ENCODE data around the gene PGRMC1. TPM values are rescaled to one million over a fixed set of nuclear protein-coding genes. Genes with fewer than 3 reads are reported as not detected.

Gene PGRMC1
- total RNA-seq, 2 experiments from 2014 or later, result 30.5 to 30.9 TPM

DNA sequence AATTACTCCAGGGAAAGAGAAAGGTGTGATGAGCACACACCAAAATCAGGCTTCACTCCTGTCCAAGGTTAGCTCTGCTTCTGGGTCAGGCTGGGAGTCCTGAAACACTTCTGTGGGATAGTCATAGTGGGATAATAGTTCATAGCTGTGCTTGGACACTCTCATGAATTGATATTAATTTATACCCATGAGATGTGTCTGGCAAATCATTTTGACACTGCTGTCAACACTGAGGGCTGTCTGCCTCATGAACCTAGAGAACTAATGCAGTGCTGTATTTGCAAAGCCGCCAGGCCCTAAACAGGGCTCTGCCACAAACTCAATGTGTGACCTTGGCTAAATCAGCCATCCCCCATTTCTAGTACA is 24.5 kb upstream of the PGRMC1 start:
- Mint-ChIP-seq H3K27ac (no peak overlapping the region), H3K27me3 (peaks cover 18% of the 10 kb centered on the region), H3K36me3 (ENCODE audit: low read depth) (no peaks in the 10 kb centered on the region), H3K4me3 (no peak overlapping the region), H3K4me1 (no peaks in the 10 kb centered on the region), H3K9me3 (no peaks in the 10 kb centered on the region)
- ChIA-PET POLR2A (no interaction called here), CTCF (no interaction called here)
- DNase-seq, result no peak

DNA sequence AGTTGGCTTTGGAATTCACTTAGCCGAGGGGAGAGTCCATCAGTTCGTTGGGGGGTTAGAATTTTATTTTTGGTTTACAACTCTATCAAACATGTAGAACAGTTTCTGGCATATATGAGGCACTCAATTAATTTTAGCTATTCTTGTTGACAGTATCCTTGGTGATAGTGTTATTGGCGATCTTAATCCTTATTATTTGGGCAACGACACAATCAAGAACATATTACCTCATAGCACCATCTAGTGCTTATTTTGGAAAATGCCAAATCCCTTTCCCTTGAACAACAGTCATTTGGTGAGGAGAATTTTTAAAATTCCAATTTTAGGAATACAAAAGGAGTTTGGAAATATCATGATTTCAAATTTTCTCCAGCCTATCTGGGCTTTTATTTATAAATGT is 17.9 kb upstream of the PGRMC1 start:
- no peak overlapping the region for H3K4me3 Mint-ChIP-seq
- H3K4me1 Mint-ChIP-seq, result no peaks in the 10 kb centered on the region
- CTCF ChIA-PET, result interaction anchor here (0.7 kb wide), 1 partner anchor 12 kb away, joined by 3 read pairs; no protein-coding TSS in a partner anchor
- H3K36me3 Mint-ChIP-seq (ENCODE audit: low read depth), result no peaks in the 10 kb centered on the region
- peaks cover 20% of the 10 kb centered on the region for H3K27me3 Mint-ChIP-seq
- POLR2A ChIA-PET, result no interaction called here
- no peaks in the 10 kb centered on the region for H3K9me3 Mint-ChIP-seq
- no peak for DNase-seq
- no peak overlapping the region for H3K27ac Mint-ChIP-seq

DNA sequence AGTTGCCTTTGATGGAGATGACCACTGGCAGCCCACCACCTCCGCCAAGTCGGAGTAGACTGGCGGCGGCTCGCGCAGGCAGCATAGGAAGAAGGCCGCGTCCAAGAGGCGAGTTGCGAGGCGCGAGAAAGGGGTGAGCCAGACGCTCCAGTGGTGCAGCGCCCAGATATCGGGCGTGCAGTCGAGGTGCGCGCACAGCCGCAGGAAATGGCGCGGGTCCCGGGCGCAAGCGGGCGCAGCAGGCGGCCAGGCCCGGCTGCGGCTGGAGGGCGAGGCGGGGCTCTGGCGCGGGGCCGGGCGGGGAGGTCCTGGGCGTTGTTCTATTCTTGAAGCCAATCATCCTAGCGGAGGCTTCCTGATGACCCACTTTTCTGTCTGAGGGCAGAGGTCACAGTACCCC is 13.2 kb upstream of the PGRMC1 start:
- Mint-ChIP-seq H3K4me3 (no peak overlapping the region), H3K9me3 (no peaks in the 10 kb centered on the region), H3K36me3 (ENCODE audit: low read depth) (no peaks in the 10 kb centered on the region), H3K27ac (no peak overlapping the region), H3K27me3 (peaks cover 18% of the 10 kb centered on the region), H3K4me1 (peaks cover 3% of the 10 kb centered on the region)
- ChIA-PET CTCF (no interaction called here), POLR2A (no interaction called here)
- DNase-seq, result no peak

DNA sequence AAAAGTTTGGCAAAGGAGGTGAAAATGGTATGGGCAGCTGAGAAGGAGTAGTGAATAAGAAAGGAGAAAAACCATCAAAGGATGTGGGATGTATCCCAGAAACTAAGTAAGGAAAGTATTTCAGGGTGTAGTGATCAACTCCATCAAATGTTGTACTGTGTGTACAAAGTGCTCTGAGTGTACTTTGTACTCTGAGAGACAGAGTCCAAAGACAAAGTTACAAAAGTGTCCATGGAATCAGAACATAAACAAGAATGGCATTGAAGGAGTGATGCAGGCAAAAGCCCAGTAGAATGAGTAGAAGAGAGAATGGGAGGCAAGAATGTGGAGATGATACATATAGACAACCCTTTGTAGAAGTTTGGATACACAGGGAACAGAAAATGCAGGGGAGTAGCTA is 12.3 kb upstream of the PGRMC1 start:
- Mint-ChIP-seq H3K4me1 (peaks cover 3% of the 10 kb centered on the region), H3K27me3 (peaks cover 20% of the 10 kb centered on the region), H3K9me3 (no peaks in the 10 kb centered on the region), H3K27ac (no peak overlapping the region), H3K36me3 (ENCODE audit: low read depth) (no peaks in the 10 kb centered on the region), H3K4me3 (no peak overlapping the region)
- POLR2A ChIA-PET, result no interaction called here
- CTCF ChIA-PET, result no interaction called here
- no peak for DNase-seq

DNA sequence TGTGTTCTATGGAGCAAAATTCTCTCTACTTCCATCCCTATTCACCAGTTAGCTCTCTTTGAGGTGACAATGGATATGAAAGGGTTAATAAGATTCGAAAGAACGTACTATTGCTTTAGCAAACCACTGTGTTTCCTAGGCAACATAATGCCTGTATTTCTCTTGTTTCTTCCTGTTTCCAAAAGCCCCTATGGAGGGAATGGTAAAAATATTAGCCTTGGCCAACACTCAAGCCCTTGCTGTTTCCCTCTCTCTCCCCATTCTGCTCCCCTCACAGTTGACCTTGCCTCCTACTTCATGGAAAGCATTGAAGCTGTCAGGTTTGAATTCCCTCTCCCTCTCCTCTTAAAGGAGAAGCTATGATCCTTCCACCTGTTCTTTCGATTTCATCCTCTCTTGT is 9.6 kb upstream of the PGRMC1 start:
- no peaks in the 10 kb centered on the region for H3K9me3 Mint-ChIP-seq
- ChIA-PET CTCF (no interaction called here), POLR2A (interaction anchor here (0.6 kb wide), 1 partner anchor 226 kb away, joined by 3 read pairs; no protein-coding TSS in a partner anchor)
- peaks cover 8% of the 10 kb centered on the region for H3K4me1 Mint-ChIP-seq
- no peak for DNase-seq
- H3K27ac Mint-ChIP-seq, result no peak overlapping the region
- H3K27me3 Mint-ChIP-seq, result peaks cover 31% of the 10 kb centered on the region
- no peaks in the 10 kb centered on the region for H3K36me3 Mint-ChIP-seq (ENCODE audit: low read depth)
- H3K4me3 Mint-ChIP-seq, result no peak overlapping the region

DNA sequence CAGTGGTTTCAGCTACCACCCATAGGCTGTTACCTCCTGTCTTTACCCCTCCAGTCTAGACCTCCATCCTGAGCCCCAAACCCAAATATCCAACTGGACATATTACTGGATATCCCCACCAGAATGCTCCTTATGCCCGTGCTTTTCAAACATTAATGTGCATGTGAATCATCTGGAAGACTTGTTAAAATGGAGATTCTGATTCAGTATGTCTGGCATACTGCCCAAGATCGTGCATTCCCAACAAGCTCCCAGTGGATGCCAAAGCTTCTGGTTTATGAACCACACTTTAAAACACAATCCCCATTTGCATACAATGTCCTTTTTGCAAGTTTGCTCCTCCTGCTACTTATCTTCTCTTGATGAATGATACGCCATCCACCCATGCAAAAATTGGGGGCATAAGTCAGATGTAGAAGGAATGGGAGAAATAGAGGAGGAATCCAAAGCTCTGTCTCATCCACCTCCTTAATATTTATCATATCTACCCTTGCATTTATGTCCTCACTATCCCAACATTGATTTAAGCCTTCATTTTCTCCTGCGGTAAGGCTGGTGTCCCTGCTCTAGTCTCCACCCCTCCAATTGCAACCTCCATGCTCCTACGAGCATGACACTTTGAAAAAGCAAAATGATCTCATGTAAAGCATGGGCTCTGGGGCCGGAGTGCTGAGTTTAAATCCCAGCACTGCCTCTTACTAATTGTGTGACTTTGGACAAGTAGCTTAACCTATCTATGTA is 7.4 kb upstream of the PGRMC1 start:
- no peaks in the 10 kb centered on the region for H3K36me3 Mint-ChIP-seq (ENCODE audit: low read depth)
- no peak for DNase-seq
- ChIA-PET POLR2A (no interaction called here), CTCF (interaction anchor here (0.5 kb wide), 1 partner anchor 256 kb away, joined by 3 read pairs; no protein-coding TSS in a partner anchor)
- no peak overlapping the region for H3K4me3 Mint-ChIP-seq
- no peak overlapping the region for H3K27ac Mint-ChIP-seq
- H3K27me3 Mint-ChIP-seq, result peaks cover 38% of the 10 kb centered on the region
- no peaks in the 10 kb centered on the region for H3K9me3 Mint-ChIP-seq
- peaks cover 9% of the 10 kb centered on the region for H3K4me1 Mint-ChIP-seq

DNA sequence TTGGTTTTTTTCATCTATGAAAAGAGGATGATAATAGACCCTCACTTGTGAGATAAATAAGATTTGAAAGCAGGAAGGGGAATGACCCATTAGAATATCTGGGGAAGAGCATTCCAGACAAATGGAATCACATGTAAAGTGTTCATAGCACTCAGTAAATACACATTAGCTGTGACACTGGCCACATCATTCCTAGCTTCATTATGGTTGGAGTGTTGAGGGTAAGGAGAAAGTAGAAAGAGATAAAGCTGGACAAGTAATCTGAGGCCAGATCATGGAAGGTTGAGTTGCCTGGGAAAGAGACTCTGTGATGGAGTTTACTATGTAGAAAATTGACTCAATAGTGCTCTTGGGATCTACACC is 6.9 kb upstream of the PGRMC1 start:
- H3K27ac Mint-ChIP-seq, result no peak overlapping the region
- CTCF ChIA-PET, result no interaction called here
- H3K4me1 Mint-ChIP-seq, result peaks cover 6% of the 10 kb centered on the region
- H3K27me3 Mint-ChIP-seq, result peaks cover 41% of the 10 kb centered on the region
- H3K36me3 Mint-ChIP-seq (ENCODE audit: low read depth), result no peaks in the 10 kb centered on the region
- DNase-seq, result no peak
- no peaks in the 10 kb centered on the region for H3K9me3 Mint-ChIP-seq
- no peak overlapping the region for H3K4me3 Mint-ChIP-seq
- POLR2A ChIA-PET, result no interaction called here

DNA sequence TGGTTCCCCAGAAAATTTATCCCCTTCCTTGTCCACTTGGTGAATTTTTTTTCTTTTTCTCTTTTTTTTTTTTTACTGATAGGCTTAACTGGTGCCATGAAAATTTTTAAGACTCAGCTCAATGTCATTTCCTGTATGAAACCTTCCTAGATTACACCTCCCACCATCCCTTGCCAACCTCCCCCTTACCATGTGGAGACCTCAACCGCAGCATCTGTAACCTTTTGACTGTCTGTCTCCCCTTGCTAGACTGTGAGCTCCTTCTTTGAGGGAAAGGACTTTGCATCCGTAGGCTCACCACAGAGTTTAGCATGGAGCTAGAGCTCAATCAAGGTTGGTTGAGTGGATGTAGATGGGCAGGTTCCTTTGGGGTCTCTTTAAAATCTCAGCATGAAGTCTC is 5.2 kb upstream of the PGRMC1 start:
- POLR2A ChIA-PET, result no interaction called here
- Mint-ChIP-seq H3K4me3 (no peak overlapping the region), H3K36me3 (ENCODE audit: low read depth) (no peaks in the 10 kb centered on the region), H3K9me3 (no peaks in the 10 kb centered on the region), H3K4me1 (peaks cover 11% of the 10 kb centered on the region), H3K27me3 (peaks cover 49% of the 10 kb centered on the region), H3K27ac (no peak overlapping the region)
- CTCF ChIA-PET, result interaction anchor here (0.7 kb wide), 1 partner anchor 147 kb away, joined by 3 read pairs; no protein-coding TSS in a partner anchor
- DNase-seq, result no peak

DNA sequence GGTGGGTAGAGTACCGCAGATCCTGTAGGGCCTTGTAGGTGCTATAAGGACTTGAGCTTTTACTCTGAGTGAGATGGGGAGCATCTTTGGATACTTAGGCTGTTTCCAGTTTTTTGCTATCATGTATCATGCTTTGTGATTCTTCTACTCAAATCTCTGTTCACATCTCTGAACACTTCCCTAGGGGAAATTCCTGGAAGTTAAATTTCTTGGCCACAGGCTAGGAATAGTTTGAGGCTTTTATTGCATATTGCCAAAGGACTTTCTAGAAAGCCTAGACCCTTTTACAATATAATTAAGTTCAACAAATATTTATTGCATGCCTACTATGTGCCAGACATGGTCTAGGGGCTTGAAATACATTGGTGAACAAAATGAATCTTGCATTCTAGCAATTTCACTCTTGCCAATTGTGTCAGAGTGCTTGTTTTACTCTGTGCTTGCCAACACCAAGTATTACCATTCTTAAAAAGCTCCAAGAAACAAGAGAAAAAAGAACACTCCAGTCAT is 4.1 kb upstream of the PGRMC1 start:
- Mint-ChIP-seq H3K9me3 (no peaks in the 10 kb centered on the region), H3K4me3 (no peak overlapping the region), H3K27me3 (peaks cover 47% of the 10 kb centered on the region), H3K27ac (no peak overlapping the region), H3K4me1 (peaks cover 12% of the 10 kb centered on the region), H3K36me3 (ENCODE audit: low read depth) (peaks cover under 1% of the 10 kb centered on the region)
- no peak for DNase-seq
- ChIA-PET POLR2A (no interaction called here), CTCF (interaction anchor here (0.5 kb wide), 1 partner anchor 683 kb away, joined by 3 read pairs; no protein-coding TSS in a partner anchor)

DNA sequence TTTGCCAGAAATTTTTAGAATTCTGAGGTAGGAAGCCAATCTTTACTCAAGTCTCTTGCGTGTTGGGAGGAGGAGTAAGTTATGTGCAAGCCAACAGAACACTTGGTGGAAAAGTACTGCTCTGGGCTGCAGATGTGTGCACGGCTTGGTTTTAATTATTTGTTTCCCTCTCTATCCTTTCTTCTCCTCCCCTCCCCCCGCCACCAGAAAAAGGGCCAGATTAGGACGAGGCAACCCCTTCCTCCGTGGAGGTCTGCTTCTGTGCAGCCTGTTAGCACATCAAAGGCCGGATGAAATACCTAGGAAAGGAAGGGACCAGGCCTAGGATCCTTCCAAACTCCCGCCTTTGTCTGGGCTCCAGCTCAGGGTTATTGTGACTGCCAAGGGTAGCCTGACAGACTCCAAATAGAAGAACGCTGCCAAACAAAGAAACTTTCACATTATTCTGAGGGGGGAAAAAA is 1.0 kb upstream of the PGRMC1 start:
- ChIA-PET CTCF (no interaction called here), POLR2A (no interaction called here)
- Mint-ChIP-seq H3K27ac (no peak overlapping the region), H3K4me1 (peaks cover 36% of the 10 kb centered on the region), H3K36me3 (ENCODE audit: low read depth) (peaks cover 11% of the 10 kb centered on the region), H3K27me3 (peaks cover 29% of the 10 kb centered on the region), H3K4me3 (peak overlapping the region; percentile 92), H3K9me3 (no peaks in the 10 kb centered on the region)
- DNase-seq, result no peak

DNA sequence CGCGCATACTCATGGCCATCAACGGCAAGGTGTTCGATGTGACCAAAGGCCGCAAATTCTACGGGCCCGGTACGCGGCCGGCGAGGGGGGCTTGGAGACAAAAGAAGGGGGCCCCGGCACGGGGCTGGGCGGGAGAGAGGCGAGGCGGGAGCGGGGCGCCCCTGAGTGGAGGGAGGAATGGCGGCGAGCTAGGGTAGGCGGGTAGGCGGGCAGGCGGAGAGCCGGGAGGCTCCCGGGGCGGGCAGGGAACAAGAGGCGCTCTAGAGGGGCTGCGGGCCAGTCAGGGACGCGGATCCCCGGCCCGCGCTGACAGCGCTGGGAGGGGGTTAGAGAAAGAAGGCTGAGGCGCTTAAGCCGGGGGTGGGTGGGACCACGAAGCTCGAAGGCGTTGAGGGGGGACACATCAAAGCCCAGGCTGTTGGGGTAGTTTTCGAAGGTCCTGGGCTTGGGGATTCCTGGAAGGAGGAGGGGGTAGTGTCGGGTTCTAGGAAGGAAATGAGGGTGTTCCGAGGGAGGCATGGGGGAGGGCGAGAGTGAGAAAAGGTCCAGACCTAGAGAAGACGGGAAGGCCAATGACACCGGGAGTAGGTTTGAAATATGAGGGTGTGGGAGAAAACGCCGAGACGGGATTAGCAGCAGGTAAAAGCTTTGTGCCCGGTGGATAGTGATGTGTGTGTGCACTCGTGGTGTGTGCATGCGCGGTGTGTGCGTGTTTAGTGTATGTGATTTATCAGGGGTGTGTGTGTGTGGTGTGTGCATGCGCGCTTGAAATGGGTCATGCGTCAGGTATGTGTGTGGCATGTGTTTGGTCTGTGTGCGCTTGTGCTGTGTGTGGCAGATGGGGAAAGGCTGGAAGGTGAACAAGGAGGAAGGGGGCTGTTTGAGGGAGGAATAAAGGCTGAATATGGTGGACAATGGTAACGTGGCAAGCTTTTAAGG is 807 bp downstream of the PGRMC1 start:
- Mint-ChIP-seq H3K36me3 (ENCODE audit: low read depth) (peaks cover 18% of the 10 kb centered on the region), H3K27me3 (peaks cover 20% of the 10 kb centered on the region), H3K27ac (peak overlapping the region; percentile 81), H3K9me3 (no peaks in the 10 kb centered on the region), H3K4me3 (peak overlapping the region; percentile 92), H3K4me1 (peaks cover 34% of the 10 kb centered on the region)
- ChIA-PET CTCF (interaction anchor here (0.8 to 1.2 kb wide), 2 partner anchors 37 to 118 kb away, joined by 3 read pairs; no protein-coding TSS in a partner anchor), POLR2A (interaction anchor here (0.6 to 2.0 kb wide), 2 partner anchors 18 to 126 kb away, joined by 3 to 6 read pairs; no protein-coding TSS in a partner anchor)
- peak; percentile 29 for DNase-seq

DNA sequence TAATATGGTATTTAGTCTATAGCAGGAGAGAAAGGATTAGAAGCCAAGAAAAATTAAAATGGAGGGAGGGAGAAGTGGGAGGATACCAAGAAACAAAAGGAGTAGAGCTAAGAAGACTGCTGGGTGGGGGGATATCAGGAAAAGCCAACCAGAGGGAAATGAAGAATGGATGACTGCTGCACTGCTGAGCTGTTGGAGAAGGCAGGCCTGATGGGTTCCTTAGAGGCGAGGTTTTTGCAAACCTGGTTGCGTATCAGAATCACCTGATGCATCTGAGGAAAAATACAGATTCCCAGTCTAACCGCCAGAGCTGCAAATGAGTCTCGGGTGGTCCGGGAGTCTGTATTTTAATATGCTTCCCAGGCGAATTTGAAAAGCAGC is 1.5 kb downstream of the PGRMC1 start:
- peak overlapping the region; percentile 81 for H3K27ac Mint-ChIP-seq
- peaks cover 39% of the 10 kb centered on the region for H3K4me1 Mint-ChIP-seq
- H3K9me3 Mint-ChIP-seq, result no peaks in the 10 kb centered on the region
- H3K36me3 Mint-ChIP-seq (ENCODE audit: low read depth), result peaks cover 25% of the 10 kb centered on the region
- ChIA-PET CTCF (no interaction called here), POLR2A (interaction anchor here (2.0 kb wide), 1 partner anchor 17 kb away, joined by 6 read pairs; no protein-coding TSS in a partner anchor)
- H3K4me3 Mint-ChIP-seq, result peak overlapping the region; percentile 92
- peaks cover 20% of the 10 kb centered on the region for H3K27me3 Mint-ChIP-seq
- DNase-seq, result no peak

DNA sequence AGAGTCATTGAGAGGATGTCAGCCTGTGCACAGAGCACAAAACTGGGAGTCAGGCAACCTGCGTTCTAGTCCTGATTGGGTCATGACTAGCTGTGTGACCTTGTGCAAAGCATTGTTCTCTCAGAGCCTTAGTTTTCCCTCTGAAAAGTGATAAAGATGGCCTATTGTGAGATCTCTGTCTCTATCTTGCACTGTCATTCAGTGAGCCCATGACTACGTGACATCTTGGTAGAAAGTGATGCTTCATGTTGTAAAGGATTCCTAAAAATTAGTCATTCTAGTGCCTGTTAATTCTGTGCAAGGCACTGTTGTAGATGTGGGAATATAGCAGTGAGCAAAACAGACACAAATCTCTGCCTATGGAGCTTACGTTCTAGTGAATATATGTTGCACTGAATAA is 2.5 kb downstream of the PGRMC1 start:
- H3K36me3 Mint-ChIP-seq (ENCODE audit: low read depth), result peaks cover 33% of the 10 kb centered on the region
- POLR2A ChIA-PET, result interaction anchor here (2.0 kb wide), 1 partner anchor 16 kb away, joined by 6 read pairs; no protein-coding TSS in a partner anchor
- no peaks in the 10 kb centered on the region for H3K9me3 Mint-ChIP-seq
- CTCF ChIA-PET, result no interaction called here
- no peak overlapping the region for H3K27ac Mint-ChIP-seq
- peaks cover 19% of the 10 kb centered on the region for H3K27me3 Mint-ChIP-seq
- H3K4me1 Mint-ChIP-seq, result peaks cover 41% of the 10 kb centered on the region
- H3K4me3 Mint-ChIP-seq, result no peak overlapping the region
- DNase-seq, result no peak

Data from activated CD4-positive, alpha-beta memory T cell treated with anti-CD3 and anti-CD28 coated beads, Interleukin-2, amount 10 ng/mL, durations not matched to agents 7 days and 5 days (primary cell).